H1 (cell line): ENCODE measurements around the gene CIDEA. TPM values are rescaled to one million over a fixed set of nuclear protein-coding genes. Genes with fewer than 3 reads are reported as not detected.

Experiments used
- CTCF ChIA-PET: fragments of 300-600 bp; sonication (Branson Sonifier 250); formaldehyde crosslinking; loops from one replicate; lab custom pipeline; 2021; ENCODE audit not compliant: partially characterized antibody; lab: Charles Lee
- POLR2A ChIA-PET: fragments of 300-600 bp; sonication (Branson Sonifier 250); formaldehyde crosslinking; loops from one replicate; lab custom pipeline; 2021; ENCODE audit warnings: inconsistent platforms; ENCODE audit not compliant: partially characterized antibody; lab: Charles Lee
- DNase-seq, 2 experiments: peaks; one replicate each; pipeline versions ENCODE4 v3.0.0 to v3.0.0-alpha.2; 2010 to 2022; ENCODE audit warnings: low spot score in 2 of 2, low read depth in 1 of 2, mixed read lengths in 1 of 2
- FAIRE-seq: peaks from 2 replicates; lab custom pipeline; 2011; peaks lifted over from hg19 to GRCh38; lab: Jason Lieb, UNC
- H2AFZ ChIP-seq: 2 replicates; pipeline ENCODE4 v1.8.1; 2012; ENCODE audit warnings: low read length, inconsistent platforms
- H2AK5ac ChIP-seq: 2 replicates; pipeline ENCODE4 v1.6.1; 2013; ENCODE audit warnings: low read depth, low read length
- H2BK120ac ChIP-seq: replicated peaks from 2 replicates; pipeline ENCODE3; 2013; ENCODE audit warnings: low read depth, low read length, inconsistent platforms
- H2BK12ac ChIP-seq: 2 replicates; pipeline ENCODE4 v1.6.1; 2013; ENCODE audit warnings: low read depth, low read length
- H2BK15ac ChIP-seq: 2 replicates; pipeline ENCODE4 v1.6.1; 2013; ENCODE audit warnings: low read length
- H2BK20ac ChIP-seq: 2 replicates; pipeline ENCODE4 v1.6.1; 2013; ENCODE audit warnings: low read length
- H2BK5ac ChIP-seq: 2 replicates; pipeline ENCODE4 v1.6.1; 2013; ENCODE audit warnings: low read depth, low read length
- H3K14ac ChIP-seq: 2 replicates; pipeline ENCODE4 v1.6.1; 2013; ENCODE audit warnings: inconsistent platforms; ENCODE audit not compliant: insufficient read length
- H3K18ac ChIP-seq: 2 replicates; pipeline ENCODE4 v1.6.1; 2013; ENCODE audit warnings: low read length; ENCODE audit errors: extremely low read depth
- H3K23ac ChIP-seq: 2 replicates; pipeline ENCODE4 v1.6.1; 2013; ENCODE audit warnings: inconsistent platforms; ENCODE audit not compliant: insufficient read length
- H3K23me2 ChIP-seq: 2 replicates; pipeline ENCODE4 v1.6.1; 2013; ENCODE audit warnings: low read depth, low read length
- H3K27ac ChIP-seq: 2 replicates; pipeline ENCODE4 v1.6.1; 2011; ENCODE audit warnings: low read depth, low read length, inconsistent platforms
- H3K27me3 ChIP-seq, 4 experiments: replicated peaks in 1 of 4; 1 replicate in 1 of 4; 2 replicates in 3 of 4; pipeline versions ENCODE4 v1.6.1 to v1.8.1; 2011 to 2013; ENCODE audit warnings: low read length in 3 of 4, mild to moderate bottlenecking in 3 of 4, inconsistent platforms in 2 of 4, mixed read lengths in 2 of 4, moderate library complexity in 1 of 4; ENCODE audit not compliant: control insufficient read depth in 3 of 4, insufficient read depth in 3 of 4; ENCODE audit errors: extremely low read depth in 1 of 4
- H3K36me3 ChIP-seq, 4 experiments: 2 replicates each; pipeline versions ENCODE4 v1.6.1 to v1.8.1; 2011 to 2013; ENCODE audit warnings: mild to moderate bottlenecking in 4 of 4, low read length in 3 of 4, moderate library complexity in 2 of 4, control low read depth in 1 of 4, inconsistent platforms in 1 of 4; ENCODE audit not compliant: insufficient read depth in 4 of 4, control insufficient read depth in 2 of 4
- H3K4ac ChIP-seq: replicated peaks from 2 replicates; pipeline ENCODE3; 2013; ENCODE audit warnings: low read length, low read depth, mixed read lengths, inconsistent platforms; ENCODE audit not compliant: insufficient read length
- H3K4me1 ChIP-seq, 4 experiments: replicated peaks in 1 of 4; 1 replicate in 1 of 4; 2 replicates in 3 of 4; pipeline versions ENCODE4 v1.6.1 to v1.8.1; 2011 to 2013; ENCODE audit warnings: low read length in 3 of 4, inconsistent platforms in 2 of 4, mixed read lengths in 1 of 4; ENCODE audit not compliant: insufficient read depth in 4 of 4, control insufficient read depth in 3 of 4
- H3K4me2 ChIP-seq, 2 experiments: 2 replicates each; pipeline versions ENCODE4 v1.6.1 to v1.8.1; 2011 to 2013; ENCODE audit warnings: low read depth in 2 of 2, low read length in 2 of 2, control low read depth in 1 of 2, inconsistent platforms in 1 of 2, mild to moderate bottlenecking in 1 of 2; ENCODE audit not compliant: insufficient read depth in 1 of 2
- H3K4me3 ChIP-seq, 4 experiments: fragments of 200-600, 300-600 bp in 1 of 4; sonication (generic), shearing (Covaris generic), sonication (Bioruptor Twin) in 1 of 4; 2 replicates each; pipeline versions ENCODE4 v1.5.1 to v1.8.1; 2011 to 2016; ENCODE audit warnings: low read length in 4 of 4, low read depth in 3 of 4, control low read depth in 2 of 4, inconsistent platforms in 2 of 4, mild to moderate bottlenecking in 2 of 4, mixed read lengths in 1 of 4, moderate library complexity in 1 of 4; ENCODE audit not compliant: insufficient read depth in 2 of 4; ENCODE audit errors: extremely low read depth in 1 of 4
- H3K56ac ChIP-seq: replicated peaks from 2 replicates; pipeline ENCODE3; 2013; ENCODE audit warnings: low read depth, mild to moderate bottlenecking, mixed read lengths, low read length, inconsistent platforms; ENCODE audit not compliant: insufficient read length
- H3K79me1 ChIP-seq: 2 replicates; pipeline ENCODE4 v1.6.1; 2013; ENCODE audit warnings: low read depth, low read length, control low read depth
- H3K79me2 ChIP-seq, 2 experiments: 2 replicates each; pipeline versions ENCODE4 v1.6.1 to v1.8.1; 2012 to 2013; ENCODE audit warnings: low read length in 2 of 2, mild to moderate bottlenecking in 2 of 2, inconsistent platforms in 1 of 2; ENCODE audit not compliant: insufficient read depth in 2 of 2, control insufficient read depth in 1 of 2
- H3K9ac ChIP-seq, 4 experiments: replicated peaks in 1 of 4; 1 replicate in 1 of 4; 2 replicates in 3 of 4; pipeline versions ENCODE4 v1.6.1 to v1.8.1; 2011 to 2013; ENCODE audit warnings: low read depth in 3 of 4, low read length in 3 of 4, control low read depth in 2 of 4, mild to moderate bottlenecking in 2 of 4, moderate library complexity in 2 of 4, inconsistent platforms in 1 of 4; ENCODE audit errors: extremely low read depth in 1 of 4
- H3K9me3 ChIP-seq, 2 experiments: 2 replicates each; pipeline versions ENCODE4 v1.6.1 to v1.8.1; 2012 to 2013; ENCODE audit warnings: mild to moderate bottlenecking in 2 of 2, moderate library complexity in 2 of 2, control low read depth in 1 of 2, inconsistent platforms in 1 of 2, low read depth in 1 of 2, low read length in 1 of 2, mixed read lengths in 1 of 2; ENCODE audit not compliant: insufficient read depth in 2 of 2
- H4K20me1 ChIP-seq, 2 experiments: replicated peaks in 1 of 2; 2 replicates each; pipeline versions ENCODE3 to v1.8.1; 2011 to 2013; ENCODE audit warnings: inconsistent platforms in 2 of 2, low read length in 2 of 2, mild to moderate bottlenecking in 1 of 2; ENCODE audit not compliant: insufficient read depth in 2 of 2, control insufficient read depth in 1 of 2
- H4K5ac ChIP-seq: 2 replicates; pipeline ENCODE4 v1.6.1; 2013; ENCODE audit warnings: low read length, low read depth, mixed read lengths, inconsistent platforms; ENCODE audit not compliant: insufficient read length
- H4K8ac ChIP-seq: 2 replicates; pipeline ENCODE4 v1.8.0; 2013; ENCODE audit warnings: mild to moderate bottlenecking, moderate library complexity, low read length, inconsistent platforms; ENCODE audit not compliant: insufficient read depth; ENCODE audit errors: extremely low read depth
- H4K91ac ChIP-seq: replicated peaks from 2 replicates; pipeline ENCODE3; 2013; ENCODE audit warnings: low read length, mixed read lengths, inconsistent platforms; ENCODE audit not compliant: insufficient read length
- TAF7 ChIP-seq: optimal IDR thresholded peaks from 2 replicates; pipeline ENCODE3; 2011; ENCODE audit warnings: low read depth, mild to moderate bottlenecking, inconsistent platforms, low read length, moderate library complexity, borderline replicate concordance
- WGBS, 2 experiments: shearing (Covaris generic) in 1 of 2; methylation state at CpG; one replicate each; pipeline versions ENCODE4 v1.1.6 to v1.1.7; 2013 to 2015; ENCODE audit warnings: low lambda C conversion rate in 2 of 2, mixed read lengths in 2 of 2, inconsistent platforms in 1 of 2, low coverage in 1 of 2, missing lambda C conversion rate in 1 of 2; ENCODE audit not compliant: insufficient replicate concordance in 2 of 2, insufficient coverage in 1 of 2, insufficient read length in 1 of 2; ENCODE audit errors: extremely low coverage in 1 of 2, missing lambda C conversion rate in 1 of 2; 5-methylcytosine and 5-hydroxymethylcytosine counted together
- polyA plus RNA-seq, 7 experiments: library from polyadenylated mRNA; depleted of rRNA in 3 of 7; stranded (reverse) in 5 of 7; unstranded in 2 of 7; fragments of >200 nt in 5 of 7; fragments of 200-250 nt in 2 of 7; gene quantifications; 1 replicate in 5 of 7; 2 replicates in 1 of 7; 4 replicates in 1 of 7; pipeline versions ENCODE4 v1.2.1 to v1.2.3, GENCODE V29; 2011 to 2013; ENCODE audit warnings: missing spikeins in 2 of 7, mixed read lengths in 2 of 7
- total RNA-seq: library from RNA; stranded (reverse); fragmentation: NEBNext Ultra II Directional; extraction: Animal tissue kit (Norgen Biotek cat#: 25700); gene quantifications from 2 replicates; pipeline ENCODE4 v1.2.1, GENCODE V29; 2021

The CIDEA gene
- total and polyA plus RNA-seq, 2 of the 8 experiments (the other 6 are each of a cell fraction or from before 2014, with no cell fraction given), result not detected

GRCh38 chr18:12324991-12325725 lies 71.0 kb downstream of the CIDEA start:
- Histone ChIP-seq H3K4me3 (no peak overlapping the region), H3K18ac (no peak overlapping the region), H3K79me1 (0 out of 2 replicates have a peak, but pooled peaks cover 2% of the 10 kb centered on the region), H2BK12ac (no peak overlapping the region), H4K20me1 (peaks cover 6 to 14% of the 10 kb centered on the region in 2 experiments), H3K4me1 (peaks cover 0 to 4% (median 2%) of the 10 kb centered on the region in 4 experiments; a peak in 2 of 7 replicates), H2BK15ac (no peak overlapping the region), H4K8ac (no peak overlapping the region), H2BK5ac (peak overlapping the region; percentile 38; the same call in 1 of the 2 replicates), H2BK20ac (no peak overlapping the region), H3K27ac (no peak overlapping the region), H3K79me2 (no peaks in the 10 kb centered on the region), H3K23ac (no peak overlapping the region), H3K27me3 (no peaks in the 10 kb centered on the region), H3K9me3 (no peaks in the 10 kb centered on the region), H3K23me2 (no peaks in the 10 kb centered on the region), H2AK5ac (no peak overlapping the region), H3K14ac (no peak overlapping the region), H3K4ac (no peak overlapping the region), H2AFZ (no peak overlapping the region), H3K4me2 (no peak overlapping the region), H3K9ac (no peak overlapping the region), H2BK120ac (no peak overlapping the region), H3K56ac (no peak overlapping the region), H3K36me3 (peaks cover 2 to 30% (median 26%) of the 10 kb centered on the region in 4 experiments; a peak in 6 of 8 replicates), H4K5ac (no peak overlapping the region), H4K91ac (no peak overlapping the region)
- ChIA-PET POLR2A (interaction anchor here (0.6 to 1.9 kb wide), 8 partner anchors 8 to 83 kb away, joined by 3 to 8 read pairs (median 3); partner anchors contain the start of gene PRELID3A), CTCF (interaction anchor here (0.9 to 2.4 kb wide), 4 partner anchors 12 to 43 kb away, joined by 3 to 7 read pairs (median 3); no protein-coding TSS in a partner anchor)
- DNase-seq (no peak), FAIRE-seq (no peak)
- 94% methylated on average over 56 of the region's 58 CpGs; no CpG with 5 or more reads in 1 of the 2 experiments for WGBS, 2 experiments
- TF ChIP-seq TAF7, result no peak
